ENCODE measurements around the gene HOXB5. TPM values are rescaled to one million over a fixed set of nuclear protein-coding genes. Genes with fewer than 3 reads are reported as not detected.
A peak's percentile ranks its signal among the peaks of the same experiment; 100 is the strongest.

The HOXB5 gene
- total and polyA plus RNA-seq, 11 donors = 0.04 to 1.0 (median 0.17) TPM; not detected in 6

- Histone ChIP-seq H3K4me1 (peaks cover 0 to 41% (median 7%) of the 10 kb centered on the region in 12 donors), H3K36me3 (no peaks in the 10 kb centered on the region), H3K27me3 (peaks cover 66 to 100% (median 96%) of the 10 kb centered on the region in 9 donors), H3K27ac (peak overlapping the region in 6 of 12 donors; percentile 27 to 97 (median 62)), H3K9me3 (no peaks in the 10 kb centered on the region), H3K4me3 (peak overlapping the region in 1 of 12 donors; percentile 61)
- ATAC-seq (no peak), DNase-seq (no peak)
- WGBS, 4 donors = 13 to 42% (median 32%) methylated on average over 26 of the region's 26 CpGs
- TF ChIP-seq POLR2A (IDR thresholded peaks at IDR 0.05) (no peak), CTCF (IDR thresholded peaks at IDR 0.05) (no peak)
- intact Hi-C loops (cut with DNase I) = loop anchor here in 3 of 10 donors (2.0 to 5.0 kb wide), 2 partner anchors 15 to 38 kb away; no protein-coding TSS in a partner anchor
Measured at GRCh38 chr17:48579760-48580554, 13.6 kb downstream of the HOXB5 start.

GRCh38 chr17:48579471-48579759 is 14.2 kb downstream of the HOXB5 start:
- Histone ChIP-seq H3K27ac (peak overlapping the region in 6 of 12 donors; percentile 27 to 97 (median 62)), H3K36me3 (no peaks in the 10 kb centered on the region), H3K4me3 (peak overlapping the region in 5 of 12 donors; percentile 19 to 61 (median 52)), H3K27me3 (peaks cover 69 to 100% (median 96%) of the 10 kb centered on the region in 9 donors), H3K4me1 (peaks cover 0 to 39% (median 5%) of the 10 kb centered on the region in 12 donors), H3K9me3 (no peaks in the 10 kb centered on the region)
- WGBS, 4 donors = 15 to 27% (median 17%) methylated on average over 7 of the region's 7 CpGs
- DNase-seq (no peak), ATAC-seq (no peak)
- TF ChIP-seq POLR2A (IDR thresholded peaks at IDR 0.05) (no peak), CTCF (IDR thresholded peaks at IDR 0.05) (no peak)
- intact Hi-C loops (cut with DNase I) = loop anchor here in 3 of 10 donors (2.0 to 5.0 kb wide), 2 partner anchors 15 to 37 kb away; no protein-coding TSS in a partner anchor

DNA sequence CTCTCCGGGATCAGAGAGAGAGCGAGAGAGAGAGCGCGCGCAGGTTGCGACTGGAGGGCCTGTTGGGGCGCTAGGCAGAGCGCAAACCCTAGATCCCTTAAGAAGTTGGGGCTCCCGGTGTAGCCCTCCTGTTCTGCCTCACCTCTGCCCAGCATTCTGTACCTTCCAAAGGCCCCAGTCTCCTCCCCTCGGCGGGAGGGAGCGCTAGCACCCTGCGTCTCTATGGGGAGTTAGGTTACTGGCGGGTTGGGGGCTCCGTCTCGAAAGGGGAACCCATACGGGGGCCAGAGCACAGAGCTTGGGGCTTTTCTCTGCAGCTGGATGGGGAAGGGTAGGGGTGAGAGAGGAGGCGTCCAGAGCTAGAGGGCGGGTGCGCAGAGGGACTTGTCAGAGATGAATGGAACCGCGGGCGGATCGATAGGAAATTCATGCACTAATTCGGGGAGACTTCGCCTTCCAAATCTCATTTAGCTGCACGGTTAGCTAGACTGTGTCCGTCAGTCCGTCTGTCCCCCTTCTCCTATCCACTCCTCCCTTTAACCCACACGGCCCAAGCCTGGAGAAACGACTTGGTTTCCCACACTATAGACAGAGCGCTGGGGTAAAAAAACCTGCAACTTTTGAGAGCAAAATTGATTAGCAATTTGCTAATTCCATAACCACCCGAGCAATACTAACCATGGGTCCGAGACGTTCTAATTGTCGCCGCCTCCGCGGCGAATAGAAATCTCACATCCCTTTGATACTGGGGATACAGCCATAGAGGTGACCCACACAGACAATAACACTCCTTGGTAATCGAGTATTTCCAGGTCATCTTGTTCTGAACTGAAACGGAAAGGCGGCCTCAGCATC is 14.7 kb downstream of the HOXB5 start:
- Histone ChIP-seq H3K27me3 (peaks cover 68 to 100% (median 95%) of the 10 kb centered on the region in 9 donors), H3K4me1 (peaks cover 0 to 39% (median 5%) of the 10 kb centered on the region in 12 donors), H3K27ac (peak overlapping the region in 10 of 12 donors; percentile 9 to 97 (median 66)), H3K36me3 (no peaks in the 10 kb centered on the region), H3K9me3 (no peaks in the 10 kb centered on the region), H3K4me3 (peak overlapping the region; percentile 3 to 61 (median 50))
- 6 to 11% (median 8%) methylated on average over 34 to 43 of the region's 43 CpGs for WGBS, 4 donors
- no peak for TF ChIP-seq POLR2A (IDR thresholded peaks at IDR 0.05)
- no peak for TF ChIP-seq CTCF (IDR thresholded peaks at IDR 0.05)
- no peak for DNase-seq
- intact Hi-C loops (cut with DNase I) = loop anchor here in 3 of 10 donors (2.0 to 5.0 kb wide), 2 partner anchors 14 to 37 kb away; no protein-coding TSS in a partner anchor
- peak in 2 of 4 donors; percentile 12 to 13 for ATAC-seq
